CD14-positive monocyte (primary cell): Measurements from ENCODE around the gene ASF1B. TPM values are rescaled to one million over a fixed set of nuclear protein-coding genes. Genes with fewer than 3 reads are reported as not detected.

ENCODE experiments used
- DNase-seq, 3 donors: peaks; one replicate each; pipeline ENCODE4 v3.0.0-alpha.2; 2011 to 2022
- H2AFZ ChIP-seq: 2 replicates; pipeline ENCODE4 v1.6.0; 2012; ENCODE audit warnings: mild to moderate bottlenecking, low read depth, low read length, inconsistent platforms; ENCODE audit not compliant: insufficient read depth, poor library complexity, severe bottlenecking
- H3K27ac ChIP-seq, 2 donors: 1 replicate in 1 of 2; 2 replicates in 1 of 2; pipeline ENCODE4 v1.5.1; 2012 to 2013; ENCODE audit warnings: low read length in 2 of 2, control low read depth in 1 of 2, inconsistent platforms in 1 of 2, low read depth in 1 of 2, mild to moderate bottlenecking in 1 of 2
- H3K27me3 ChIP-seq, 2 donors: one replicate each; pipeline versions ENCODE4 v1.6.0 to v1.6.1; 2011 to 2013; ENCODE audit warnings: low read length in 2 of 2; ENCODE audit not compliant: control insufficient read depth in 2 of 2, insufficient read depth in 2 of 2
- H3K36me3 ChIP-seq, 2 donors: replicated peaks in 1 of 2; 1 replicate in 1 of 2; 2 replicates in 1 of 2; pipeline versions ENCODE4 v1.5.1 to v1.6.1; 2012 to 2013; ENCODE audit warnings: low read length in 2 of 2, control low read depth in 1 of 2, inconsistent platforms in 1 of 2, mild to moderate bottlenecking in 1 of 2; ENCODE audit not compliant: insufficient read depth in 2 of 2, control insufficient read depth in 1 of 2
- H3K4me1 ChIP-seq, 2 donors: 1 replicate in 1 of 2; 2 replicates in 1 of 2; pipeline versions ENCODE4 v1.5.1 to v1.6.1; 2012 to 2013; ENCODE audit warnings: low read length in 2 of 2, control low read depth in 1 of 2, inconsistent platforms in 1 of 2, mild to moderate bottlenecking in 1 of 2, moderate library complexity in 1 of 2; ENCODE audit not compliant: insufficient read depth in 2 of 2, control insufficient read depth in 1 of 2
- H3K4me2 ChIP-seq: replicated peaks from 2 replicates; pipeline ENCODE3; 2012; ENCODE audit warnings: low read length, moderate library complexity, mild to moderate bottlenecking; ENCODE audit not compliant: poor library complexity, severe bottlenecking; ENCODE audit errors: extremely low read depth
- H3K4me3 ChIP-seq, 3 experiments: fragments of 200-600 bp in 1 of 3; sonication (generic) in 1 of 3; replicated peaks in 1 of 3; 1 replicate in 2 of 3; 2 replicates in 1 of 3; pipeline ENCODE4 v1.5.1; 2011 to 2013; ENCODE audit warnings: low read length in 3 of 3, mild to moderate bottlenecking in 3 of 3, control low read depth in 2 of 3, low read depth in 2 of 3, inconsistent platforms in 1 of 3, moderate library complexity in 1 of 3
- H3K79me2 ChIP-seq: 2 replicates; pipeline ENCODE4 v1.6.0; 2012; ENCODE audit warnings: mild to moderate bottlenecking, control low read depth, inconsistent platforms, low read length, moderate library complexity; ENCODE audit not compliant: insufficient read depth
- H3K9ac ChIP-seq: 2 replicates; pipeline ENCODE4 v1.6.0; 2017; ENCODE audit warnings: low read length, mild to moderate bottlenecking; ENCODE audit not compliant: insufficient read depth, poor library complexity, severe bottlenecking
- H3K9me3 ChIP-seq, 2 donors: replicated peaks in 1 of 2; 1 replicate in 1 of 2; 2 replicates in 1 of 2; pipeline versions ENCODE4 v1.5.1 to v1.6.1; 2012 to 2013; ENCODE audit warnings: low read length in 2 of 2, control low read depth in 1 of 2; ENCODE audit not compliant: control insufficient read depth in 1 of 2, insufficient read depth in 1 of 2
- H4K20me1 ChIP-seq: 2 replicates; pipeline ENCODE4 v1.6.0; 2012; ENCODE audit warnings: mild to moderate bottlenecking, low read length, control low read depth, moderate library complexity; ENCODE audit not compliant: insufficient read depth
- H3K27ac Mint-ChIP-seq, 7 donors: one replicate each; pipeline ENCODE4 v1.8.0; 2020; ENCODE audit warnings: mild to moderate bottlenecking in 7 of 7, mixed read lengths in 7 of 7, moderate library complexity in 6 of 7, inconsistent platforms in 2 of 7
- H3K27me3 Mint-ChIP-seq, 3 donors: one replicate each; pipeline ENCODE4 v1.8.0; 2021 to 2022; ENCODE audit warnings: low read depth in 3 of 3, mild to moderate bottlenecking in 3 of 3, mixed read lengths in 3 of 3, moderate library complexity in 3 of 3, inconsistent platforms in 1 of 3
- H3K36me3 Mint-ChIP-seq, 2 donors: one replicate each; pipeline ENCODE4 v1.8.0; 2020; ENCODE audit warnings: mixed read lengths in 2 of 2, inconsistent platforms in 1 of 2, mild to moderate bottlenecking in 1 of 2
- H3K4me1 Mint-ChIP-seq: one replicate; pipeline ENCODE4 v1.8.0; 2020; ENCODE audit warnings: mild to moderate bottlenecking, mixed read lengths
- H3K4me3 Mint-ChIP-seq, 2 donors: one replicate each; pipeline ENCODE4 v1.8.0; 2020; ENCODE audit warnings: mild to moderate bottlenecking in 2 of 2, mixed read lengths in 2 of 2, moderate library complexity in 1 of 2
- H3K9me3 Mint-ChIP-seq, 7 donors: one replicate each; pipeline ENCODE4 v1.8.0; 2020 to 2022; ENCODE audit warnings: mixed read lengths in 7 of 7, mild to moderate bottlenecking in 6 of 7, moderate library complexity in 6 of 7, inconsistent platforms in 2 of 7
- CTCF ChIP-seq: fragments of 200-600 bp; IDR thresholded peaks from one replicate; pipeline ENCODE4 v1.8.0; 2022; ENCODE audit warnings: antibody characterized with exemption, mild to moderate bottlenecking
- WGBS: methylation state at CpG from one replicate; pipeline ENCODE4 v1.1.5; 2013; ENCODE audit warnings: missing lambda C conversion rate; ENCODE audit not compliant: insufficient coverage; 5-methylcytosine and 5-hydroxymethylcytosine counted together
- intact Hi-C, 2 donors: fragments of 100-400 bp; cut with micrococcal nuclease; formaldehyde crosslinking; loops; one replicate each; pipeline versions ENCODE4 v1.15.0 to v1.15.1; 2023
- polyA plus RNA-seq, 3 donors: library from polyadenylated mRNA; depleted of rRNA in 1 of 3; unstranded in 2 of 3; stranded (reverse) in 1 of 3; fragments of 300-500 nt in 2 of 3; fragments of >200 nt in 1 of 3; fragmentation: Illumina TruSeq in 2 of 3; gene quantifications; 1 replicate in 2 of 3; 2 replicates in 1 of 3; pipeline ENCODE4 v1.2.3, GENCODE V29; 2012 to 2021

ASF1B gene
- polyA plus RNA-seq, 3 donors = 6.3 to 13.4 (median 9.2) TPM

DNA sequence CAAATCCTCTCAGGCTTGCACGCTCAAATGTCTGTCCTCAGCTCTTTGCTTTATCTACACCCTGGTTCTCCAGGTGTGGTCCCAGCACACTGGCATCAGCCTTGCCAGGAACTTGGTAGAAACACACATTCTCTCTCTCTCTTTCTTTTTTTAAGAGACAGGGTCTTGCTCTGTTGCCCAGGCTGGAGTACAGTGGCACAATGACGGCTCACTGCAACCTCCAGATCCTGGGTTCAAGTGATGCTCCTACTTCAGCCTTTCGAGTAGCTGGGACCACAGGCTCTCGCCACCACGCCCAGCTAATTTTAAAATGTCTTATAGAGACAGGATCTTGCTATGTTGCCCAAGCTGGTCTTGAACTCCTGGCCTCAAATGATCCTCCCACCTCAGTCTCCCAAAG lies 48.8 kb upstream of the ASF1B start:
- no peak for DNase-seq
- H3K4me1 Mint-ChIP-seq = peaks cover 9% of the 10 kb centered on the region
- no peak overlapping the region for H3K4me3 Mint-ChIP-seq
- no peaks in the 10 kb centered on the region for H3K36me3 ChIP-seq
- H3K9me3 Mint-ChIP-seq = no peaks in the 10 kb centered on the region
- no peak overlapping the region for H3K27ac ChIP-seq
- H3K4me2 ChIP-seq = no peak overlapping the region
- H3K27ac Mint-ChIP-seq = no peak overlapping the region
- no peaks in the 10 kb centered on the region for H3K9me3 ChIP-seq
- H3K27me3 Mint-ChIP-seq = peaks cover 0 to 8% (median 5%) of the 10 kb centered on the region in 3 donors
- no peaks in the 10 kb centered on the region for H4K20me1 ChIP-seq
- intact Hi-C loops = no loop called here
- no peaks in the 10 kb centered on the region for H3K79me2 ChIP-seq
- no peaks in the 10 kb centered on the region for H3K27me3 ChIP-seq
- peaks cover 6 to 7% of the 10 kb centered on the region in 2 donors for H3K4me1 ChIP-seq
- H3K9ac ChIP-seq = no peak overlapping the region
- no peak overlapping the region for H3K4me3 ChIP-seq
- no peak overlapping the region for H2AFZ ChIP-seq
- TF ChIP-seq CTCF = no peak
- H3K36me3 Mint-ChIP-seq = no peaks in the 10 kb centered on the region
- 100% methylated on average over 5 of the region's 5 CpGs for WGBS

DNA sequence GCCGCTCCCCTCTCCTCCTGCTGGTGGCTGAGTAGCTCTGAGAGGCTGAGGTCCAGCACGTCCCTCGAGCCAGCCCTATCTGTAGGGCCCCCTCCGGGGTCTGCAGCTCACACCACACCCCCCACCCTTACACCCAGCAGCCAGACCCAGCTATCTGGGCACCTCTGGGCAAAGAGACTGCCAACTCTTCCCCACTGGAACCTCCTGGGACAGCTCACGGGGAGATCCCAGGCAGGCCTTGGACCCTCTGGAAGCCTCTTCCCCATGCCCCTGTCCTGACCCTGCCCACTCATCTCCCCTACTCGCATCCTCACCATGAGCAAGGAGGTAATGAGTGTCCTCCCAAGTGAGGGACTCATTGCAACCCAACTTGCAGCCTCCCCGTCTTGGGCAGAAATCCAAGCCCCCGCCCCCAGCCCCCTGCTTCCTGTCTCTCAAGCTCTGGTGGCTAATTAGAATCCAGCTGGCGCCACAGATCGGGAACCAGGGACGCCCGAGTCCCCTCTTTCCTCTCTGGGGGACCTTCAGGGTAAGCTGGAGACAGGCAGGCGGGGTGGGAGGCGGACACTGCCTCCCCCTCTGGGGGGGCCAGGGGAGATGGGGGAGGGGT lies 47.5 kb upstream of the ASF1B start:
- Mint-ChIP-seq H3K4me1 (peaks cover 9% of the 10 kb centered on the region), H3K36me3 (no peaks in the 10 kb centered on the region), H3K4me3 (no peak overlapping the region), H3K9me3 (no peaks in the 10 kb centered on the region), H3K27ac (no peak overlapping the region), H3K27me3 (peaks cover 0 to 8% (median 5%) of the 10 kb centered on the region in 3 donors)
- Histone ChIP-seq H3K4me2 (no peak overlapping the region), H3K36me3 (no peaks in the 10 kb centered on the region), H3K9me3 (no peaks in the 10 kb centered on the region), H3K4me1 (peaks cover 6 to 7% of the 10 kb centered on the region in 2 donors), H3K4me3 (no peak overlapping the region), H3K79me2 (no peaks in the 10 kb centered on the region), H2AFZ (no peak overlapping the region), H3K9ac (no peak overlapping the region), H3K27ac (no peak overlapping the region), H4K20me1 (no peaks in the 10 kb centered on the region), H3K27me3 (no peaks in the 10 kb centered on the region)
- TF ChIP-seq CTCF = no peak
- intact Hi-C loops = no loop called here
- WGBS = 47% methylated on average over 4 of the region's 14 CpGs
- no peak for DNase-seq
